GM23338 (cell line): ENCODE data around the gene GRIA4. TPM values are rescaled to one million over a fixed set of nuclear protein-coding genes. Genes with fewer than 3 reads are reported as not detected.

Experiments used
- ATAC-seq: fragments of 200-7000 bp; cut with Tn5 transposase; 3 replicates; pipeline ENCODE4 v1.9.1; 2020
- DNase-seq: peaks from one replicate; pipeline ENCODE4 v3.0.0-alpha.2; 2015; ENCODE audit warnings: low spot score
- H2AFZ ChIP-seq: fragments of 200-600 bp; sonication (generic); 2 replicates; pipeline ENCODE4 v1.8.0; 2016; ENCODE audit warnings: antibody characterized with exemption, mild to moderate bottlenecking, moderate library complexity
- H3F3A ChIP-seq: fragments of 200-600 bp; sonication (generic); replicated peaks from 2 replicates; pipeline ENCODE4 v1.8.0; 2017; ENCODE audit warnings: antibody characterized with exemption, mixed run types, low read depth
- H3K27ac ChIP-seq: fragments of 200-600 bp; sonication (generic); 2 replicates; pipeline ENCODE4 v1.6.1; 2016; ENCODE audit warnings: low read depth
- H3K27me3 ChIP-seq: fragments of 200-600 bp; sonication (generic); 2 replicates; pipeline ENCODE4 v1.8.0; 2016; ENCODE audit warnings: mild to moderate bottlenecking, mixed run types, moderate library complexity; ENCODE audit not compliant: insufficient read depth
- H3K36me3 ChIP-seq: fragments of 200-600 bp; sonication (generic); 2 replicates; pipeline ENCODE4 v1.8.0; 2016; ENCODE audit warnings: mild to moderate bottlenecking; ENCODE audit not compliant: insufficient read depth
- H3K4me1 ChIP-seq: fragments of 200-600 bp; sonication (generic); 2 replicates; pipeline ENCODE4 v1.8.0; 2016; ENCODE audit warnings: mild to moderate bottlenecking, moderate library complexity; ENCODE audit not compliant: insufficient read depth
- H3K4me2 ChIP-seq: fragments of 200-600 bp; sonication (generic); 2 replicates; pipeline ENCODE4 v1.7.1; 2017; ENCODE audit warnings: mixed run types
- H3K4me3 ChIP-seq: fragments of 200-600 bp; sonication (generic); 2 replicates; pipeline ENCODE4 v1.6.1; 2016; ENCODE audit warnings: mixed run types
- H3K79me2 ChIP-seq: fragments of 200-600 bp; sonication (generic); replicated peaks from 2 replicates; pipeline ENCODE4 v1.8.0; 2017; ENCODE audit warnings: mild to moderate bottlenecking; ENCODE audit not compliant: insufficient read depth
- H3K9me2 ChIP-seq: fragments of 200-600 bp; sonication (generic); 2 replicates; pipeline ENCODE4 v1.8.0; 2017; ENCODE audit not compliant: insufficient read depth
- H4K20me1 ChIP-seq: fragments of 200-600 bp; sonication (generic); replicated peaks from 2 replicates; pipeline ENCODE4 v1.8.0; 2017; ENCODE audit warnings: mild to moderate bottlenecking; ENCODE audit not compliant: insufficient read depth
- H3K27ac Mint-ChIP-seq: 2 replicates; pipeline ENCODE4 v1.8.0; 2020; ENCODE audit warnings: inconsistent platforms, mild to moderate bottlenecking, moderate library complexity, mixed read lengths
- H3K27me3 Mint-ChIP-seq: 3 replicates; pipeline ENCODE4 v1.8.0; 2022; ENCODE audit warnings: low read depth, mild to moderate bottlenecking, moderate library complexity, mixed read lengths, inconsistent platforms; ENCODE audit not compliant: insufficient read depth, poor library complexity
- H3K36me3 Mint-ChIP-seq: 3 replicates; pipeline ENCODE4 v1.8.0; 2021; ENCODE audit warnings: low read depth, mild to moderate bottlenecking, inconsistent platforms, moderate library complexity, mixed read lengths
- H3K4me1 Mint-ChIP-seq: 3 replicates; pipeline ENCODE4 v1.8.0; 2020; ENCODE audit warnings: mild to moderate bottlenecking, inconsistent platforms, mixed read lengths
- H3K4me3 Mint-ChIP-seq: 3 replicates; pipeline ENCODE4 v1.8.0; 2021; ENCODE audit warnings: moderate library complexity, mild to moderate bottlenecking, inconsistent platforms, mixed read lengths
- H3K9me3 Mint-ChIP-seq: 3 replicates; pipeline ENCODE4 v1.8.0; 2020; ENCODE audit warnings: moderate library complexity, mild to moderate bottlenecking, inconsistent platforms, mixed read lengths
- CREB1 ChIP-seq: fragments of 250-450 bp; sonication (Bioruptor Pico); IDR thresholded peaks from 2 replicates; pipeline ENCODE4 v1.5.0; 2020; ENCODE audit warnings: low read depth, mild to moderate bottlenecking, moderate library complexity
- ETS1 ChIP-seq: IDR thresholded peaks from 2 replicates; pipeline ENCODE4 v1.6.1; 2016; ENCODE audit warnings: antibody characterized with exemption
- EZH2 ChIP-seq: fragments of 200-600 bp; sonication (generic); IDR thresholded peaks from one replicate; pipeline ENCODE4 v1.8.0; 2017; ENCODE audit warnings: antibody characterized with exemption, mild to moderate bottlenecking, low read depth; ENCODE audit not compliant: unreplicated experiment
- EZH2phosphoT487 ChIP-seq: fragments of 200-600 bp; sonication (generic); IDR thresholded peaks from one replicate; pipeline ENCODE4 v1.8.1; 2018; ENCODE audit warnings: antibody characterized with exemption; ENCODE audit not compliant: unreplicated experiment
- JUNB ChIP-seq: IDR thresholded peaks from one replicate; pipeline ENCODE4 v1.6.1; 2016; ENCODE audit warnings: antibody characterized with exemption; ENCODE audit not compliant: unreplicated experiment
- POLR2AphosphoS5 ChIP-seq: IDR thresholded peaks from 2 replicates; pipeline ENCODE4 v1.6.1; 2016; ENCODE audit warnings: antibody characterized with exemption, low read depth
- REST ChIP-seq: IDR thresholded peaks from one replicate; pipeline ENCODE4 v1.6.1; 2018; ENCODE audit warnings: antibody characterized with exemption; ENCODE audit not compliant: unreplicated experiment
- STAT1 ChIP-seq: IDR thresholded peaks from one replicate; pipeline ENCODE4 v1.6.1; 2016; ENCODE audit warnings: antibody characterized with exemption; ENCODE audit not compliant: unreplicated experiment
- ZNF114 ChIP-seq: fragments of 250-450 bp; sonication (Bioruptor Pico); IDR thresholded peaks from 2 replicates; pipeline ENCODE4 v1.5.0; 2020; ENCODE audit warnings: mild to moderate bottlenecking, moderate library complexity
- ZNF331 ChIP-seq: fragments of 250-450 bp; sonication (Bioruptor Pico); IDR thresholded peaks from 2 replicates; pipeline ENCODE4 v1.5.0; 2020; ENCODE audit warnings: low read depth, mild to moderate bottlenecking, moderate library complexity
- polyA plus RNA-seq: library from polyadenylated mRNA; unstranded; fragments of >200 nt; fragmentation: Nextera tagmentation; extraction: Ambion mirVana; gene quantifications from 2 replicates; pipeline ENCODE4 v1.2.1, GENCODE V29; 2016
- total RNA-seq: library from RNA; depleted of rRNA; stranded (reverse); fragments of >200 nt; shearing (Covaris generic); gene quantifications from 2 replicates; pipeline ENCODE4 v1.2.3, GENCODE V29; 2014

Gene GRIA4
- total and polyA plus RNA-seq, 2 experiments from 2014 or later = 17.8 to 71.1 TPM

GRCh38 chr11:106012744-106013143 is 402.9 kb downstream of the GRIA4 start:
- Histone ChIP-seq H3K4me1 (peaks cover 16% of the 10 kb centered on the region), H4K20me1 (peaks cover 11% of the 10 kb centered on the region), H3K36me3 (peaks cover 21% of the 10 kb centered on the region; the same call in 1 of the 2 replicates), H3K27me3 (no peaks in the 10 kb centered on the region), H3K4me2 (no peak overlapping the region), H3F3A (no peaks in the 10 kb centered on the region), H3K79me2 (peaks cover 90% of the 10 kb centered on the region), H3K27ac (no peak overlapping the region), H3K9me2 (no peaks in the 10 kb centered on the region), H3K4me3 (no peak overlapping the region), H2AFZ (no peak overlapping the region)
- Mint-ChIP-seq H3K9me3 (no peaks in the 10 kb centered on the region), H3K36me3 (peaks cover 32% of the 10 kb centered on the region), H3K27ac (peak overlapping the region; percentile 76), H3K4me3 (no peak overlapping the region), H3K4me1 (peaks cover 27% of the 10 kb centered on the region), H3K27me3 (no peaks in the 10 kb centered on the region)
- DNase-seq (no peak), ATAC-seq (no peak; the same call in 2 of the 3 replicates)
- TF ChIP-seq EZH2 (no peak), ZNF331 (CRISPR knock-in tag) (no peak), STAT1 (no peak), REST (no peak), ETS1 (no peak)

- H3K27ac Mint-ChIP-seq = 0 out of 2 replicates have a peak overlapping the region, but pooled peaks have one; percentile 47
- no peak for ATAC-seq
- H3F3A ChIP-seq = no peaks in the 10 kb centered on the region
- no peak overlapping the region for H3K4me3 ChIP-seq
- 0 out of 2 replicates have a peak overlapping the region, but pooled peaks have one; percentile 11 for H3K4me2 ChIP-seq
- no peaks in the 10 kb centered on the region for H3K27me3 Mint-ChIP-seq
- peaks cover 34% of the 10 kb centered on the region for H3K4me1 Mint-ChIP-seq
- no peak overlapping the region for H2AFZ ChIP-seq
- no peaks in the 10 kb centered on the region for H3K9me3 Mint-ChIP-seq
- H4K20me1 ChIP-seq = peaks cover 11% of the 10 kb centered on the region
- peaks cover 27% of the 10 kb centered on the region for H3K4me1 ChIP-seq
- H3K27ac ChIP-seq = no peak overlapping the region
- no peak for DNase-seq
- H3K9me2 ChIP-seq = no peaks in the 10 kb centered on the region
- TF ChIP-seq EZH2 = no peak
- no peak for TF ChIP-seq POLR2AphosphoS5
- TF ChIP-seq CREB1 (CRISPR knock-in tag) = no peak
- no peak for TF ChIP-seq ZNF114 (CRISPR knock-in tag)
- no peak for TF ChIP-seq JUNB
- TF ChIP-seq EZH2phosphoT487 = no peak
- TF ChIP-seq STAT1 = no peak
- H3K27me3 ChIP-seq = no peaks in the 10 kb centered on the region
- H3K4me3 Mint-ChIP-seq = no peak overlapping the region
- H3K36me3 Mint-ChIP-seq = peaks cover 20% of the 10 kb centered on the region
- peaks cover 90% of the 10 kb centered on the region for H3K79me2 ChIP-seq
- peaks cover 15% of the 10 kb centered on the region; the same call in 1 of the 2 replicates for H3K36me3 ChIP-seq
These were observed 404.2 kb downstream of the GRIA4 start for GRCh38 chr11:106014035-106014434.
